HepG2 (cell line): Measurements from ENCODE around the gene PGAP1.

ENCODE experiments used
- BHLHE40 ChIP-seq: IDR thresholded peaks from 2 replicates; pipeline ENCODE4 v1.6.1; 2011; ENCODE audit warnings: low read length, improper control_type of control experiment
- CREB1 ChIP-seq, 2 experiments: fragments of 450-650 bp in 1 of 2; IDR thresholded peaks; 2 replicates each; pipeline ENCODE4 v1.6.1; 2016 to 2017; ENCODE audit warnings: control low read depth in 1 of 2, mild to moderate bottlenecking in 1 of 2, missing compliant biosample characterization in 1 of 2, missing genetic modification characterization in 1 of 2
- CTCF ChIP-seq: sonication (generic); formaldehyde crosslinking; IDR thresholded peaks from 2 replicates; pipeline ENCODE4 v1.5.0; 2020; ENCODE audit warnings: mild to moderate bottlenecking, missing genetic modification reagents, moderate library complexity
- ELK4 ChIP-seq: sonication (generic); formaldehyde crosslinking; IDR thresholded peaks from 2 replicates; pipeline ENCODE4 v1.9.0; 2021; ENCODE audit warnings: missing genetic modification reagents, borderline replicate concordance
- HOXA5 ChIP-seq: sonication (generic); formaldehyde crosslinking; IDR thresholded peaks from 2 replicates; pipeline ENCODE4 v1.4.0; 2020; ENCODE audit warnings: missing genetic modification reagents
- KDM5A ChIP-seq: fragments of 200-600 bp; sonication (generic); IDR thresholded peaks from 2 replicates; pipeline ENCODE4 v1.7.0; 2018; ENCODE audit warnings: antibody characterized with exemption, mild to moderate bottlenecking, low read length, borderline replicate concordance
- POLR2AphosphoS2 ChIP-seq: IDR thresholded peaks from 2 replicates; pipeline ENCODE4 v1.6.1; 2011; ENCODE audit warnings: low read depth, low read length, improper control_type of control experiment
- PRDM10 ChIP-seq: sonication (generic); formaldehyde crosslinking; IDR thresholded peaks from 2 replicates; pipeline ENCODE4 v1.4.0; 2020; ENCODE audit warnings: low read depth, missing genetic modification reagents
- TSC22D2 ChIP-seq: sonication (generic); formaldehyde crosslinking; IDR thresholded peaks from 2 replicates; pipeline ENCODE4 v1.5.1; 2020; ENCODE audit warnings: missing genetic modification reagents, mild to moderate bottlenecking, borderline replicate concordance
- ZBTB43 ChIP-seq: sonication (generic); formaldehyde crosslinking; conservative IDR thresholded peaks from 2 replicates; pipeline ENCODE4 v1.4.0; 2020; ENCODE audit warnings: missing genetic modification reagents
- ZNF441 ChIP-seq: sonication (generic); formaldehyde crosslinking; IDR thresholded peaks from 2 replicates; pipeline ENCODE4 v1.7.0; 2021; ENCODE audit warnings: missing genetic modification reagents, borderline replicate concordance
- ZNF629 ChIP-seq: sonication (generic); formaldehyde crosslinking; conservative IDR thresholded peaks from 2 replicates; pipeline ENCODE4 v1.5.0; 2020; ENCODE audit warnings: missing genetic modification reagents

- no peak for TF ChIP-seq HOXA5 (CRISPR knock-in tag)
- TF ChIP-seq PRDM10 (CRISPR knock-in tag), result no peak
- no peak for TF ChIP-seq TSC22D2 (CRISPR knock-in tag)
- no peak for TF ChIP-seq KDM5A
- no peak for TF ChIP-seq CREB1 (IDR thresholded peaks at IDR 0.05)
- TF ChIP-seq CREB1 (CRISPR knock-in tag; IDR thresholded peaks at IDR 0.05), result no peak
- no peak for TF ChIP-seq ZBTB43 (CRISPR knock-in tag)
- TF ChIP-seq CTCF (CRISPR knock-in tag), result no peak
- no peak for TF ChIP-seq ELK4 (CRISPR knock-in tag)
- TF ChIP-seq POLR2AphosphoS2, result no peak
- TF ChIP-seq ZNF629 (CRISPR knock-in tag), result no peak
- TF ChIP-seq BHLHE40, result no peak
- no peak for TF ChIP-seq ZNF441 (CRISPR knock-in tag)
These were observed 26.4 kb upstream of the PGAP1 start for GRCh38 chr2:196952936-196953335.
